ENCODE measurements around the gene MROH8.

DNA sequence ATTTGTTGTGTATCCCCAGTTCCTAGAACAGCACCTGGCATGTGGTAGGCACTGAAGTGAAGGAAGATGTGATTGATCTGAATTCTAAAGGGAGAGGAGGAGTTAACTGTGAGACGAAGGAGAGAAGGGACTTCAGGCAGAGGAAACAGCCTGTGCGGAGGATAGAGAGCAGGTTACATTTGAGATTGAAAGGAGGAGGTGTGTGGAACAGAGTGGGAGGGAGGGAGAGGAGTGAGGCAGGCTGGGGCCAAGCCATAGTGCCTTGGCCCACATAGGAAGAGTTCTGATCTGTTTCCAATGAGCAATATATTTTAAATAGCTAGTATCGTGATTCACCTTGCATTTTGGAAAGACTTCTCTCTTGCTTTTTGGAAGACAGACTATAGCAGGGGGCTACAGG is 13.9 kb upstream of the MROH8 start:
- no peak for TF ChIP-seq CTCF (IDR thresholded peaks at IDR 0.05)
- TF ChIP-seq POLR2A (IDR thresholded peaks at IDR 0.05) = no peak
